NB4 (cell line): ENCODE results near the gene PSAPL1.

Experiments used
- CTCF ChIP-seq: IDR thresholded peaks from one replicate; pipeline ENCODE4 v1.5.1; 2012; ENCODE audit warnings: low read depth, low read length
- MAX ChIP-seq: IDR thresholded peaks from 2 replicates; pipeline ENCODE4 v1.6.1; 2011; ENCODE audit warnings: low read depth, low read length
- MYC ChIP-seq: IDR thresholded peaks from 2 replicates; pipeline ENCODE4 v1.6.1; 2011; ENCODE audit warnings: low read depth, low read length
- POLR2A ChIP-seq: IDR thresholded peaks from 2 replicates; pipeline ENCODE4 v1.6.1; 2011; ENCODE audit warnings: mild to moderate bottlenecking; ENCODE audit not compliant: insufficient read length; ENCODE audit errors: extremely low read depth

GRCh38 chr4:7390336-7390735, 44.4 kb downstream of the PSAPL1 start:
- TF ChIP-seq POLR2A (no peak), CTCF (no peak), MAX (no peak), MYC (no peak)
